ENCODE results near the gene SMIM32. TPM values are rescaled to one million over a fixed set of nuclear protein-coding genes. Genes with fewer than 3 reads are reported as not detected.

Gene SMIM32
- total RNA-seq, 6 donors from 2014 or later: not detected

GRCh38 chr5:136186796-136187195 lies 6.2 kb downstream of the SMIM32 start:
- H3K4me1 ChIP-seq: peaks cover 3 to 11% (median 4%) of the 10 kb centered on the region in 4 donors
- H3K27ac ChIP-seq: no peak overlapping the region
- TF ChIP-seq, protein P1, sequence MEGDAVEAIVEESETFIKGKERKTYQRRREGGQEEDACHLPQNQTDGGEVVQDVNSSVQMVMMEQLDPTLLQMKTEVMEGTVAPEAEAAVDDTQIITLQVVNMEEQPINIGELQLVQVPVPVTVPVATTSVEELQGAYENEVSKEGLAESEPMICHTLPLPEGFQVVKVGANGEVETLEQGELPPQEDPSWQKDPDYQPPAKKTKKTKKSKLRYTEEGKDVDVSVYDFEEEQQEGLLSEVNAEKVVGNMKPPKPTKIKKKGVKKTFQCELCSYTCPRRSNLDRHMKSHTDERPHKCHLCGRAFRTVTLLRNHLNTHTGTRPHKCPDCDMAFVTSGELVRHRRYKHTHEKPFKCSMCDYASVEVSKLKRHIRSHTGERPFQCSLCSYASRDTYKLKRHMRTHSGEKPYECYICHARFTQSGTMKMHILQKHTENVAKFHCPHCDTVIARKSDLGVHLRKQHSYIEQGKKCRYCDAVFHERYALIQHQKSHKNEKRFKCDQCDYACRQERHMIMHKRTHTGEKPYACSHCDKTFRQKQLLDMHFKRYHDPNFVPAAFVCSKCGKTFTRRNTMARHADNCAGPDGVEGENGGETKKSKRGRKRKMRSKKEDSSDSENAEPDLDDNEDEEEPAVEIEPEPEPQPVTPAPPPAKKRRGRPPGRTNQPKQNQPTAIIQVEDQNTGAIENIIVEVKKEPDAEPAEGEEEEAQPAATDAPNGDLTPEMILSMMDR (IDR thresholded peaks at IDR 0.05): no peak
- TF ChIP-seq POLR2A (IDR thresholded peaks at IDR 0.05) (no peak), POLR2AphosphoS5 (IDR thresholded peaks at IDR 0.05) (no peak), EP300 (IDR thresholded peaks at IDR 0.05) (no peak)
- no peaks in the 10 kb centered on the region for H3K9me3 ChIP-seq
- 71 to 72% methylated on average over 2 of the region's 2 CpGs for WGBS, 2 donors
- peaks cover 0 to 20% (median 3%) of the 10 kb centered on the region in 4 donors for H3K36me3 ChIP-seq
- ATAC-seq (ENCODE audit: low FRiP score in 2 of 2) (no peak), DNase-seq (no peak)
- peaks cover 0 to 6% (median 3%) of the 10 kb centered on the region in 4 donors for H3K27me3 ChIP-seq
- no peak overlapping the region for H3K4me3 ChIP-seq

DNA sequence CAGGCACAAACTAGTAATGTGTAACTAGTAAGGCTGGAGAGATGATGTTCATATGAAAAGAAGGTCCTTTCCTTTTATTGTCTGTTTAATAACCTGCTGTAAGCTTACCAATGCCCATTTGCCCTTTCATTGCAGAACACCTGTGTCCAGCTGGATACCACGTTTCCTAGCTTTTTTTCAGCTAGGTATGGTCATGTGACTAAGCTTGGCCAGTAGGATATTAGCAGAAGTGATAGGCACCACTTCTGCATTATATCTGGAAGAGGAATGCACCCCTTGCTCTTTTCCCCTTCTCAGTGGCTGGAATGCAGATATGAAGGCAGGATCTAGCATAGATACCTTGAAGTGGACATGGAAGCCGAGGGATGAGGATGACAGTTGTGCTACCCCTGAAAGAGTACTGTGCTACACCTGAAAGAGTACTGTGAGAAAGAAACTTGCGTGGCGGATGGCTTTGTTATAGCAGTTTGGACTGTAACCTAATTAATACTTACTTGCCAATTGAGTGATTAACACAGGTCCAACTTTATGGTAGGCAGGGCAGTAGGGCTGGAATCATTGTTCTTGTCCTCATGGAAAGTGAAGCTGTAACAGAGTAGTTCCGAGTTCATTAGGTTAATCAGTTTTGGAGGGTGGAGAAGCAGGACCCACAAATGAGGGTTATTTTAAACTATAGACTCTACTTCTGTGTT lies 6.8 kb downstream of the SMIM32 start:
- 94% methylated on average over 5 of the region's 5 CpGs for WGBS, 2 donors
- Histone ChIP-seq H3K9me3 (no peaks in the 10 kb centered on the region), H3K27me3 (no peaks in the 10 kb centered on the region), H3K4me1 (peaks cover 0 to 4% (median 0%) of the 10 kb centered on the region in 4 donors), H3K36me3 (peaks cover 0 to 26% (median 3%) of the 10 kb centered on the region in 4 donors), H3K27ac (no peak overlapping the region), H3K4me3 (no peak overlapping the region)
- TF ChIP-seq POLR2A (IDR thresholded peaks at IDR 0.05): no peak
- no peak for TF ChIP-seq EP300 (IDR thresholded peaks at IDR 0.05)
- no peak for TF ChIP-seq POLR2AphosphoS5 (IDR thresholded peaks at IDR 0.05)
- TF ChIP-seq, protein P1 (IDR thresholded peaks at IDR 0.05): no peak
- DNase-seq (no peak), ATAC-seq (ENCODE audit: low FRiP score in 2 of 2) (no peak)

- Histone ChIP-seq H3K27ac (no peak overlapping the region), H3K9me3 (no peaks in the 10 kb centered on the region), H3K36me3 (peaks cover 6 to 45% (median 17%) of the 10 kb centered on the region in 4 donors), H3K4me3 (no peak overlapping the region), H3K27me3 (no peaks in the 10 kb centered on the region), H3K4me1 (no peaks in the 10 kb centered on the region)
- WGBS, 2 donors: 76 to 87% methylated on average over 1 of the region's 1 CpG
- no peak for ATAC-seq (ENCODE audit: low FRiP score in 2 of 2)
- DNase-seq: no peak
- TF ChIP-seq, protein P1 (IDR thresholded peaks at IDR 0.05): no peak
- TF ChIP-seq POLR2A (IDR thresholded peaks at IDR 0.05) (no peak), POLR2AphosphoS5 (IDR thresholded peaks at IDR 0.05) (no peak), EP300 (IDR thresholded peaks at IDR 0.05) (no peak)
Observed at GRCh38 chr5:136182618-136183017, 10.3 kb downstream of the SMIM32 start.

GRCh38 chr5:136174021-136174659 lies 18.8 kb downstream of the SMIM32 start:
- H3K4me1 ChIP-seq: no peaks in the 10 kb centered on the region
- TF ChIP-seq POLR2AphosphoS5 (IDR thresholded peaks at IDR 0.05): no peak
- TF ChIP-seq, protein P1 (IDR thresholded peaks at IDR 0.05): peak in 5 of 6 experiments; percentile 22 to 55 (median 43)
- H3K27me3 ChIP-seq: no peaks in the 10 kb centered on the region
- ATAC-seq (ENCODE audit: low FRiP score in 2 of 2) (peak in 1 of 2 donors; percentile 50), DNase-seq (no peak)
- H3K9me3 ChIP-seq: no peaks in the 10 kb centered on the region
- 93 to 96% methylated on average over 2 of the region's 2 CpGs for WGBS, 2 donors
- H3K27ac ChIP-seq: no peak overlapping the region
- no peak overlapping the region for H3K4me3 ChIP-seq
- peaks cover 8 to 71% (median 31%) of the 10 kb centered on the region in 4 donors for H3K36me3 ChIP-seq

Data from upper lobe of left lung (tissue), 6 donors.